SK-N-SH treated with all-trans-retinoic acid at 6 μM for 48 hours (cell line): ENCODE measurements around the gene ATF6B.

Experiments
- ARNTL ChIP-seq: fragments of 450-650 bp; formaldehyde crosslinking; IDR thresholded peaks from 2 replicates; pipeline ENCODE4 v1.5.0; 2020; ENCODE audit warnings: low read depth, mild to moderate bottlenecking, moderate library complexity, borderline replicate concordance
- CREB5 ChIP-seq: fragments of 250-450 bp; sonication (Bioruptor Pico); IDR thresholded peaks from 2 replicates; pipeline ENCODE4 v1.5.1; 2020; ENCODE audit warnings: low read depth, mild to moderate bottlenecking, moderate library complexity
- CSRNP3 ChIP-seq: fragments of 250-450 bp; sonication (Bioruptor Pico); IDR thresholded peaks from 2 replicates; pipeline ENCODE4 v1.5.1; 2021; ENCODE audit warnings: mild to moderate bottlenecking, moderate library complexity
- GLIS3 ChIP-seq: fragments of 250-450 bp; sonication (Bioruptor Pico); IDR thresholded peaks from 2 replicates; pipeline ENCODE4 v1.5.0; 2020; ENCODE audit warnings: mild to moderate bottlenecking, moderate library complexity
- ISL1 ChIP-seq: fragments of 250-450 bp; sonication (Bioruptor Pico); IDR thresholded peaks from 2 replicates; pipeline ENCODE4 v2.1.2; 2022; ENCODE audit warnings: mild to moderate bottlenecking, moderate library complexity
- OSR1 ChIP-seq: fragments of 250-450 bp; sonication (Bioruptor Pico); IDR thresholded peaks from 2 replicates; pipeline ENCODE4 v1.8.0; 2022; ENCODE audit warnings: moderate library complexity, mild to moderate bottlenecking, inconsistent platforms
- PATZ1 ChIP-seq: fragments of 250-450 bp; sonication (Bioruptor Pico); IDR thresholded peaks from 2 replicates; pipeline ENCODE4 v1.8.0; 2020; ENCODE audit warnings: mild to moderate bottlenecking, moderate library complexity, borderline replicate concordance
- PPARA ChIP-seq: fragments of 250-450 bp; sonication (Bioruptor Pico); IDR thresholded peaks from 2 replicates; pipeline ENCODE4 v1.5.0; 2020; ENCODE audit warnings: mild to moderate bottlenecking, borderline replicate concordance
- RARB ChIP-seq: fragments of 250-450 bp; sonication (Bioruptor Pico); IDR thresholded peaks from 2 replicates; pipeline ENCODE4 v1.8.0; 2021; ENCODE audit warnings: mild to moderate bottlenecking, moderate library complexity
- SNAI2 ChIP-seq: fragments of 250-450 bp; sonication (Bioruptor Pico); IDR thresholded peaks from 2 replicates; pipeline ENCODE4 v1.5.0; 2020; ENCODE audit warnings: mild to moderate bottlenecking, moderate library complexity
- TOX ChIP-seq: fragments of 250-450 bp; sonication (Bioruptor Pico); IDR thresholded peaks from 2 replicates; pipeline ENCODE4 v1.8.0; 2021; ENCODE audit warnings: mild to moderate bottlenecking, moderate library complexity, borderline replicate concordance
- ZC3H10 ChIP-seq: fragments of 250-450 bp; sonication (Bioruptor Pico); IDR thresholded peaks from 2 replicates; pipeline ENCODE4 v1.5.1; 2021; ENCODE audit warnings: mild to moderate bottlenecking, moderate library complexity
- ZFP3 ChIP-seq: fragments of 250-450 bp; sonication (Bioruptor Pico); IDR thresholded peaks from 2 replicates; pipeline ENCODE4 v1.5.0; 2020; ENCODE audit warnings: mild to moderate bottlenecking, moderate library complexity
- ZFP30 ChIP-seq: fragments of 450-650 bp; formaldehyde crosslinking; IDR thresholded peaks from 2 replicates; pipeline ENCODE4 v1.5.0; 2022; ENCODE audit warnings: mild to moderate bottlenecking, moderate library complexity

GRCh38 chr6:32082478-32082877, 45.6 kb downstream of the ATF6B start:
- TF ChIP-seq ARNTL (CRISPR knock-in tag) (no peak), SNAI2 (CRISPR knock-in tag) (no peak), RARB (CRISPR knock-in tag) (no peak), ZC3H10 (CRISPR knock-in tag) (no peak), CSRNP3 (CRISPR knock-in tag) (no peak), PATZ1 (no peak), GLIS3 (no peak), ISL1 (CRISPR knock-in tag) (no peak), CREB5 (CRISPR knock-in tag) (no peak), ZFP30 (CRISPR knock-in tag) (no peak), ZFP3 (CRISPR knock-in tag) (no peak), TOX (no peak), OSR1 (CRISPR knock-in tag) (no peak), PPARA (CRISPR knock-in tag) (no peak)
